GM23338 (cell line): Measurements from ENCODE around the gene KCNAB1.

Experiments used
- CREB1 ChIP-seq: fragments of 250-450 bp; sonication (Bioruptor Pico); IDR thresholded peaks from 2 replicates; pipeline ENCODE4 v1.5.0; 2020; ENCODE audit warnings: low read depth, mild to moderate bottlenecking, moderate library complexity
- EZH2 ChIP-seq: fragments of 200-600 bp; sonication (generic); IDR thresholded peaks from one replicate; pipeline ENCODE4 v1.8.0; 2017; ENCODE audit warnings: antibody characterized with exemption, mild to moderate bottlenecking, low read depth; ENCODE audit not compliant: unreplicated experiment
- EZH2phosphoT487 ChIP-seq: fragments of 200-600 bp; sonication (generic); IDR thresholded peaks from one replicate; pipeline ENCODE4 v1.8.1; 2018; ENCODE audit warnings: antibody characterized with exemption; ENCODE audit not compliant: unreplicated experiment
- JUNB ChIP-seq: IDR thresholded peaks from one replicate; pipeline ENCODE4 v1.6.1; 2016; ENCODE audit warnings: antibody characterized with exemption; ENCODE audit not compliant: unreplicated experiment
- NANOG ChIP-seq: IDR thresholded peaks from 2 replicates; pipeline ENCODE4 v1.6.1; 2016; ENCODE audit warnings: antibody characterized with exemption, borderline replicate concordance
- POLR2AphosphoS5 ChIP-seq: IDR thresholded peaks from 2 replicates; pipeline ENCODE4 v1.6.1; 2016; ENCODE audit warnings: antibody characterized with exemption, low read depth
- STAT1 ChIP-seq: IDR thresholded peaks from one replicate; pipeline ENCODE4 v1.6.1; 2016; ENCODE audit warnings: antibody characterized with exemption; ENCODE audit not compliant: unreplicated experiment
- ZNF114 ChIP-seq: fragments of 250-450 bp; sonication (Bioruptor Pico); IDR thresholded peaks from 2 replicates; pipeline ENCODE4 v1.5.0; 2020; ENCODE audit warnings: mild to moderate bottlenecking, moderate library complexity
- ZNF331 ChIP-seq: fragments of 250-450 bp; sonication (Bioruptor Pico); IDR thresholded peaks from 2 replicates; pipeline ENCODE4 v1.5.0; 2020; ENCODE audit warnings: low read depth, mild to moderate bottlenecking, moderate library complexity
- TF ChIP-seq, protein P1 (sequence below), 2 experiments: fragments of 200-600 bp in 1 of 2; sonication (generic) in 1 of 2; conservative IDR thresholded peaks; 2 replicates each; pipeline versions ENCODE4 v1.5.1 to v1.6.1; 2016 to 2017; ENCODE audit warnings: antibody characterized with exemption in 2 of 2, low read depth in 2 of 2, mild to moderate bottlenecking in 2 of 2, moderate library complexity in 1 of 2
- TF ChIP-seq, protein P2 (sequence below): IDR thresholded peaks from one replicate; pipeline ENCODE4 v1.6.1; 2018; ENCODE audit warnings: antibody characterized with exemption; ENCODE audit not compliant: unreplicated experiment
- TF ChIP-seq, protein P3 (sequence below): fragments of 250-450 bp; sonication (Bioruptor Pico); IDR thresholded peaks from 2 replicates; pipeline ENCODE4 v1.5.0; 2020; ENCODE audit warnings: mild to moderate bottlenecking, moderate library complexity
- TF ChIP-seq, protein P4 (sequence below): IDR thresholded peaks from 2 replicates; pipeline ENCODE4 v1.6.1; 2016; ENCODE audit warnings: antibody characterized with exemption

DNA sequence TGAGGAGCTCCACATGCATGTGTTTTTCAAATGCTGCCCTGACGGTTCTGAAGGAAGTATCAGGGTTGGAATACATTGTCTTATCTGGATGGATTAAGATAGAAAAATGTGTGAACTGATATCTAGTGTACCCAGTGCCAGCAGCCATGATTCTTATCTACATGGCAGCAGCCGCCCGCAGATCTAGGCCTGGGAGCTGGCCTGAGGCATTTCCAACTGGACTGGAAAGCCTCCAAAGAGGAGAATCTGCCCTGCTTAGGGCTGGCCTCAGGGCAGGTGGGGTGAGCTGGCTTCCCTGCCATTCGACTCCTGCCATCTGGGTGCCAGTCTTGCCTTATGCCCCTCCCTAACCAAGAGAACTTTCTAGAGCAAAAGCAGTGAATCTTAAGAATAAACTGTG is 308.7 kb downstream of the KCNAB1 start:
- TF ChIP-seq POLR2AphosphoS5 (no peak), EZH2 (no peak), CREB1 (CRISPR knock-in tag) (no peak), EZH2phosphoT487 (no peak), ZNF114 (no peak), JUNB (no peak), ZNF331 (CRISPR knock-in tag) (no peak), STAT1 (no peak), NANOG (no peak)
- TF ChIP-seq, protein P1, sequence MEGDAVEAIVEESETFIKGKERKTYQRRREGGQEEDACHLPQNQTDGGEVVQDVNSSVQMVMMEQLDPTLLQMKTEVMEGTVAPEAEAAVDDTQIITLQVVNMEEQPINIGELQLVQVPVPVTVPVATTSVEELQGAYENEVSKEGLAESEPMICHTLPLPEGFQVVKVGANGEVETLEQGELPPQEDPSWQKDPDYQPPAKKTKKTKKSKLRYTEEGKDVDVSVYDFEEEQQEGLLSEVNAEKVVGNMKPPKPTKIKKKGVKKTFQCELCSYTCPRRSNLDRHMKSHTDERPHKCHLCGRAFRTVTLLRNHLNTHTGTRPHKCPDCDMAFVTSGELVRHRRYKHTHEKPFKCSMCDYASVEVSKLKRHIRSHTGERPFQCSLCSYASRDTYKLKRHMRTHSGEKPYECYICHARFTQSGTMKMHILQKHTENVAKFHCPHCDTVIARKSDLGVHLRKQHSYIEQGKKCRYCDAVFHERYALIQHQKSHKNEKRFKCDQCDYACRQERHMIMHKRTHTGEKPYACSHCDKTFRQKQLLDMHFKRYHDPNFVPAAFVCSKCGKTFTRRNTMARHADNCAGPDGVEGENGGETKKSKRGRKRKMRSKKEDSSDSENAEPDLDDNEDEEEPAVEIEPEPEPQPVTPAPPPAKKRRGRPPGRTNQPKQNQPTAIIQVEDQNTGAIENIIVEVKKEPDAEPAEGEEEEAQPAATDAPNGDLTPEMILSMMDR (conservative IDR thresholded peaks at IDR 0.05; ENCODE audit: low read depth in 2 of 2), result no peak
- TF ChIP-seq, protein P2, sequence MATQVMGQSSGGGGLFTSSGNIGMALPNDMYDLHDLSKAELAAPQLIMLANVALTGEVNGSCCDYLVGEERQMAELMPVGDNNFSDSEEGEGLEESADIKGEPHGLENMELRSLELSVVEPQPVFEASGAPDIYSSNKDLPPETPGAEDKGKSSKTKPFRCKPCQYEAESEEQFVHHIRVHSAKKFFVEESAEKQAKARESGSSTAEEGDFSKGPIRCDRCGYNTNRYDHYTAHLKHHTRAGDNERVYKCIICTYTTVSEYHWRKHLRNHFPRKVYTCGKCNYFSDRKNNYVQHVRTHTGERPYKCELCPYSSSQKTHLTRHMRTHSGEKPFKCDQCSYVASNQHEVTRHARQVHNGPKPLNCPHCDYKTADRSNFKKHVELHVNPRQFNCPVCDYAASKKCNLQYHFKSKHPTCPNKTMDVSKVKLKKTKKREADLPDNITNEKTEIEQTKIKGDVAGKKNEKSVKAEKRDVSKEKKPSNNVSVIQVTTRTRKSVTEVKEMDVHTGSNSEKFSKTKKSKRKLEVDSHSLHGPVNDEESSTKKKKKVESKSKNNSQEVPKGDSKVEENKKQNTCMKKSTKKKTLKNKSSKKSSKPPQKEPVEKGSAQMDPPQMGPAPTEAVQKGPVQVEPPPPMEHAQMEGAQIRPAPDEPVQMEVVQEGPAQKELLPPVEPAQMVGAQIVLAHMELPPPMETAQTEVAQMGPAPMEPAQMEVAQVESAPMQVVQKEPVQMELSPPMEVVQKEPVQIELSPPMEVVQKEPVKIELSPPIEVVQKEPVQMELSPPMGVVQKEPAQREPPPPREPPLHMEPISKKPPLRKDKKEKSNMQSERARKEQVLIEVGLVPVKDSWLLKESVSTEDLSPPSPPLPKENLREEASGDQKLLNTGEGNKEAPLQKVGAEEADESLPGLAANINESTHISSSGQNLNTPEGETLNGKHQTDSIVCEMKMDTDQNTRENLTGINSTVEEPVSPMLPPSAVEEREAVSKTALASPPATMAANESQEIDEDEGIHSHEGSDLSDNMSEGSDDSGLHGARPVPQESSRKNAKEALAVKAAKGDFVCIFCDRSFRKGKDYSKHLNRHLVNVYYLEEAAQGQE, result no peak
- TF ChIP-seq, protein P3, sequence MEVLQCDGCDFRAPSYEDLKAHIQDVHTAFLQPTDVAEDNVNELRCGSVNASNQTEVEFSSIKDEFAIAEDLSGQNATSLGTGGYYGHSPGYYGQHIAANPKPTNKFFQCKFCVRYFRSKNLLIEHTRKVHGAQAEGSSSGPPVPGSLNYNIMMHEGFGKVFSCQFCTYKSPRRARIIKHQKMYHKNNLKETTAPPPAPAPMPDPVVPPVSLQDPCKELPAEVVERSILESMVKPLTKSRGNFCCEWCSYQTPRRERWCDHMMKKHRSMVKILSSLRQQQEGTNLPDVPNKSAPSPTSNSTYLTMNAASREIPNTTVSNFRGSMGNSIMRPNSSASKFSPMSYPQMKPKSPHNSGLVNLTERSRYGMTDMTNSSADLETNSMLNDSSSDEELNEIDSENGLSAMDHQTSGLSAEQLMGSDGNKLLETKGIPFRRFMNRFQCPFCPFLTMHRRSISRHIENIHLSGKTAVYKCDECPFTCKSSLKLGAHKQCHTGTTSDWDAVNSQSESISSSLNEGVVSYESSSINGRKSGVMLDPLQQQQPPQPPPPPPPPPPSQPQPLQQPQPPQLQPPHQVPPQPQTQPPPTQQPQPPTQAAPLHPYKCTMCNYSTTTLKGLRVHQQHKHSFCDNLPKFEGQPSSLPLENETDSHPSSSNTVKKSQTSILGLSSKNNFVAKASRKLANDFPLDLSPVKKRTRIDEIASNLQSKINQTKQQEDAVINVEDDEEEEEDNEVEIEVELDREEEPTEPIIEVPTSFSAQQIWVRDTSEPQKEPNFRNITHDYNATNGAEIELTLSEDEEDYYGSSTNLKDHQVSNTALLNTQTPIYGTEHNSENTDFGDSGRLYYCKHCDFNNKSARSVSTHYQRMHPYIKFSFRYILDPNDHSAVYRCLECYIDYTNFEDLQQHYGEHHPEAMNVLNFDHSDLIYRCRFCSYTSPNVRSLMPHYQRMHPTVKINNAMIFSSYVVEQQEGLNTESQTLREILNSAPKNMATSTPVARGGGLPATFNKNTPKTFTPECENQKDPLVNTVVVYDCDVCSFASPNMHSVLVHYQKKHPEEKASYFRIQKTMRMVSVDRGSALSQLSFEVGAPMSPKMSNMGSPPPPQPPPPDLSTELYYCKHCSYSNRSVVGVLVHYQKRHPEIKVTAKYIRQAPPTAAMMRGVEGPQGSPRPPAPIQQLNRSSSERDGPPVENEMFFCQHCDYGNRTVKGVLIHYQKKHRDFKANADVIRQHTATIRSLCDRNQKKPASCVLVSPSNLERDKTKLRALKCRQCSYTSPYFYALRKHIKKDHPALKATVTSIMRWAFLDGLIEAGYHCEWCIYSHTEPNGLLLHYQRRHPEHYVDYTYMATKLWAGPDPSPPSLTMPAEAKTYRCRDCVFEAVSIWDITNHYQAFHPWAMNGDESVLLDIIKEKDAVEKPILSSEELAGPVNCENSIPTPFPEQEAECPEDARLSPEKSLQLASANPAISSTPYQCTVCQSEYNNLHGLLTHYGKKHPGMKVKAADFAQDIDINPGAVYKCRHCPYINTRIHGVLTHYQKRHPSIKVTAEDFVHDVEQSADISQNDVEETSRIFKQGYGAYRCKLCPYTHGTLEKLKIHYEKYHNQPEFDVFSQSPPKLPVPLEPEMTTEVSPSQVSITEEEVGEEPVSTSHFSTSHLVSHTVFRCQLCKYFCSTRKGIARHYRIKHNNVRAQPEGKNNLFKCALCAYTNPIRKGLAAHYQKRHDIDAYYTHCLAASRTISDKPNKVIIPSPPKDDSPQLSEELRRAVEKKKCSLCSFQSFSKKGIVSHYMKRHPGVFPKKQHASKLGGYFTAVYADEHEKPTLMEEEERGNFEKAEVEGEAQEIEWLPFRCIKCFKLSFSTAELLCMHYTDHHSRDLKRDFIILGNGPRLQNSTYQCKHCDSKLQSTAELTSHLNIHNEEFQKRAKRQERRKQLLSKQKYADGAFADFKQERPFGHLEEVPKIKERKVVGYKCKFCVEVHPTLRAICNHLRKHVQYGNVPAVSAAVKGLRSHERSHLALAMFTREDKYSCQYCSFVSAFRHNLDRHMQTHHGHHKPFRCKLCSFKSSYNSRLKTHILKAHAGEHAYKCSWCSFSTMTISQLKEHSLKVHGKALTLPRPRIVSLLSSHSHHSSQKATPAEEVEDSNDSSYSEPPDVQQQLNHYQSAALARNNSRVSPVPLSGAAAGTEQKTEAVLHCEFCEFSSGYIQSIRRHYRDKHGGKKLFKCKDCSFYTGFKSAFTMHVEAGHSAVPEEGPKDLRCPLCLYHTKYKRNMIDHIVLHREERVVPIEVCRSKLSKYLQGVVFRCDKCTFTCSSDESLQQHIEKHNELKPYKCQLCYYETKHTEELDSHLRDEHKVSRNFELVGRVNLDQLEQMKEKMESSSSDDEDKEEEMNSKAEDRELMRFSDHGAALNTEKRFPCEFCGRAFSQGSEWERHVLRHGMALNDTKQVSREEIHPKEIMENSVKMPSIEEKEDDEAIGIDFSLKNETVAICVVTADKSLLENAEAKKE (CRISPR knock-in tag), result no peak
- TF ChIP-seq, protein P4, sequence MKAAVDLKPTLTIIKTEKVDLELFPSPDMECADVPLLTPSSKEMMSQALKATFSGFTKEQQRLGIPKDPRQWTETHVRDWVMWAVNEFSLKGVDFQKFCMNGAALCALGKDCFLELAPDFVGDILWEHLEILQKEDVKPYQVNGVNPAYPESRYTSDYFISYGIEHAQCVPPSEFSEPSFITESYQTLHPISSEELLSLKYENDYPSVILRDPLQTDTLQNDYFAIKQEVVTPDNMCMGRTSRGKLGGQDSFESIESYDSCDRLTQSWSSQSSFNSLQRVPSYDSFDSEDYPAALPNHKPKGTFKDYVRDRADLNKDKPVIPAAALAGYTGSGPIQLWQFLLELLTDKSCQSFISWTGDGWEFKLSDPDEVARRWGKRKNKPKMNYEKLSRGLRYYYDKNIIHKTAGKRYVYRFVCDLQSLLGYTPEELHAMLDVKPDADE, result no peak
